GM23338 (cell line): ENCODE results near the gene COL4A5. TPM values are rescaled to one million over a fixed set of nuclear protein-coding genes. Genes with fewer than 3 reads are reported as not detected.

Experiments used
- ATAC-seq: fragments of 200-7000 bp; cut with Tn5 transposase; 3 replicates; pipeline ENCODE4 v1.9.1; 2020
- DNase-seq: peaks from one replicate; pipeline ENCODE4 v3.0.0-alpha.2; 2015; ENCODE audit warnings: low spot score
- H2AFZ ChIP-seq: fragments of 200-600 bp; sonication (generic); 2 replicates; pipeline ENCODE4 v1.8.0; 2016; ENCODE audit warnings: antibody characterized with exemption, mild to moderate bottlenecking, moderate library complexity
- H3F3A ChIP-seq: fragments of 200-600 bp; sonication (generic); replicated peaks from 2 replicates; pipeline ENCODE4 v1.8.0; 2017; ENCODE audit warnings: antibody characterized with exemption, mixed run types, low read depth
- H3K27ac ChIP-seq: fragments of 200-600 bp; sonication (generic); 2 replicates; pipeline ENCODE4 v1.6.1; 2016; ENCODE audit warnings: low read depth
- H3K27me3 ChIP-seq: fragments of 200-600 bp; sonication (generic); 2 replicates; pipeline ENCODE4 v1.8.0; 2016; ENCODE audit warnings: mild to moderate bottlenecking, mixed run types, moderate library complexity; ENCODE audit not compliant: insufficient read depth
- H3K36me3 ChIP-seq: fragments of 200-600 bp; sonication (generic); 2 replicates; pipeline ENCODE4 v1.8.0; 2016; ENCODE audit warnings: mild to moderate bottlenecking; ENCODE audit not compliant: insufficient read depth
- H3K4me1 ChIP-seq: fragments of 200-600 bp; sonication (generic); 2 replicates; pipeline ENCODE4 v1.8.0; 2016; ENCODE audit warnings: mild to moderate bottlenecking, moderate library complexity; ENCODE audit not compliant: insufficient read depth
- H3K4me2 ChIP-seq: fragments of 200-600 bp; sonication (generic); 2 replicates; pipeline ENCODE4 v1.7.1; 2017; ENCODE audit warnings: mixed run types
- H3K4me3 ChIP-seq: fragments of 200-600 bp; sonication (generic); 2 replicates; pipeline ENCODE4 v1.6.1; 2016; ENCODE audit warnings: mixed run types
- H3K79me2 ChIP-seq: fragments of 200-600 bp; sonication (generic); replicated peaks from 2 replicates; pipeline ENCODE4 v1.8.0; 2017; ENCODE audit warnings: mild to moderate bottlenecking; ENCODE audit not compliant: insufficient read depth
- H3K9me2 ChIP-seq: fragments of 200-600 bp; sonication (generic); 2 replicates; pipeline ENCODE4 v1.8.0; 2017; ENCODE audit not compliant: insufficient read depth
- H4K20me1 ChIP-seq: fragments of 200-600 bp; sonication (generic); replicated peaks from 2 replicates; pipeline ENCODE4 v1.8.0; 2017; ENCODE audit warnings: mild to moderate bottlenecking; ENCODE audit not compliant: insufficient read depth
- H3K27ac Mint-ChIP-seq: 2 replicates; pipeline ENCODE4 v1.8.0; 2020; ENCODE audit warnings: inconsistent platforms, mild to moderate bottlenecking, moderate library complexity, mixed read lengths
- H3K27me3 Mint-ChIP-seq: 3 replicates; pipeline ENCODE4 v1.8.0; 2022; ENCODE audit warnings: low read depth, mild to moderate bottlenecking, moderate library complexity, mixed read lengths, inconsistent platforms; ENCODE audit not compliant: insufficient read depth, poor library complexity
- H3K36me3 Mint-ChIP-seq: 3 replicates; pipeline ENCODE4 v1.8.0; 2021; ENCODE audit warnings: low read depth, mild to moderate bottlenecking, inconsistent platforms, moderate library complexity, mixed read lengths
- H3K4me1 Mint-ChIP-seq: 3 replicates; pipeline ENCODE4 v1.8.0; 2020; ENCODE audit warnings: mild to moderate bottlenecking, inconsistent platforms, mixed read lengths
- H3K4me3 Mint-ChIP-seq: 3 replicates; pipeline ENCODE4 v1.8.0; 2021; ENCODE audit warnings: moderate library complexity, mild to moderate bottlenecking, inconsistent platforms, mixed read lengths
- H3K9me3 Mint-ChIP-seq: 3 replicates; pipeline ENCODE4 v1.8.0; 2020; ENCODE audit warnings: moderate library complexity, mild to moderate bottlenecking, inconsistent platforms, mixed read lengths
- EZH2 ChIP-seq: fragments of 200-600 bp; sonication (generic); IDR thresholded peaks from one replicate; pipeline ENCODE4 v1.8.0; 2017; ENCODE audit warnings: antibody characterized with exemption, mild to moderate bottlenecking, low read depth; ENCODE audit not compliant: unreplicated experiment
- JUNB ChIP-seq: IDR thresholded peaks from one replicate; pipeline ENCODE4 v1.6.1; 2016; ENCODE audit warnings: antibody characterized with exemption; ENCODE audit not compliant: unreplicated experiment
- STAT1 ChIP-seq: IDR thresholded peaks from one replicate; pipeline ENCODE4 v1.6.1; 2016; ENCODE audit warnings: antibody characterized with exemption; ENCODE audit not compliant: unreplicated experiment
- ZNF331 ChIP-seq: fragments of 250-450 bp; sonication (Bioruptor Pico); IDR thresholded peaks from 2 replicates; pipeline ENCODE4 v1.5.0; 2020; ENCODE audit warnings: low read depth, mild to moderate bottlenecking, moderate library complexity
- polyA plus RNA-seq: library from polyadenylated mRNA; unstranded; fragments of >200 nt; fragmentation: Nextera tagmentation; extraction: Ambion mirVana; gene quantifications from 2 replicates; pipeline ENCODE4 v1.2.1, GENCODE V29; 2016
- total RNA-seq: library from RNA; depleted of rRNA; stranded (reverse); fragments of >200 nt; shearing (Covaris generic); gene quantifications from 2 replicates; pipeline ENCODE4 v1.2.3, GENCODE V29; 2014
- TF ChIP-seq, protein P1 (sequence below): fragments of 250-450 bp; sonication (Bioruptor Pico); IDR thresholded peaks from 2 replicates; pipeline ENCODE4 v1.5.0; 2020; ENCODE audit warnings: mild to moderate bottlenecking, moderate library complexity
- TF ChIP-seq, protein P2 (sequence below): IDR thresholded peaks from one replicate; pipeline ENCODE4 v1.6.1; 2018; ENCODE audit warnings: antibody characterized with exemption; ENCODE audit not compliant: unreplicated experiment

Gene COL4A5
- total and polyA plus RNA-seq, 2 experiments from 2014 or later = 15.5 to 48.1 TPM

GRCh38 chrX:108426262-108426661 is 13.4 kb upstream of the COL4A5 start (continued):
- TF ChIP-seq, protein P1, sequence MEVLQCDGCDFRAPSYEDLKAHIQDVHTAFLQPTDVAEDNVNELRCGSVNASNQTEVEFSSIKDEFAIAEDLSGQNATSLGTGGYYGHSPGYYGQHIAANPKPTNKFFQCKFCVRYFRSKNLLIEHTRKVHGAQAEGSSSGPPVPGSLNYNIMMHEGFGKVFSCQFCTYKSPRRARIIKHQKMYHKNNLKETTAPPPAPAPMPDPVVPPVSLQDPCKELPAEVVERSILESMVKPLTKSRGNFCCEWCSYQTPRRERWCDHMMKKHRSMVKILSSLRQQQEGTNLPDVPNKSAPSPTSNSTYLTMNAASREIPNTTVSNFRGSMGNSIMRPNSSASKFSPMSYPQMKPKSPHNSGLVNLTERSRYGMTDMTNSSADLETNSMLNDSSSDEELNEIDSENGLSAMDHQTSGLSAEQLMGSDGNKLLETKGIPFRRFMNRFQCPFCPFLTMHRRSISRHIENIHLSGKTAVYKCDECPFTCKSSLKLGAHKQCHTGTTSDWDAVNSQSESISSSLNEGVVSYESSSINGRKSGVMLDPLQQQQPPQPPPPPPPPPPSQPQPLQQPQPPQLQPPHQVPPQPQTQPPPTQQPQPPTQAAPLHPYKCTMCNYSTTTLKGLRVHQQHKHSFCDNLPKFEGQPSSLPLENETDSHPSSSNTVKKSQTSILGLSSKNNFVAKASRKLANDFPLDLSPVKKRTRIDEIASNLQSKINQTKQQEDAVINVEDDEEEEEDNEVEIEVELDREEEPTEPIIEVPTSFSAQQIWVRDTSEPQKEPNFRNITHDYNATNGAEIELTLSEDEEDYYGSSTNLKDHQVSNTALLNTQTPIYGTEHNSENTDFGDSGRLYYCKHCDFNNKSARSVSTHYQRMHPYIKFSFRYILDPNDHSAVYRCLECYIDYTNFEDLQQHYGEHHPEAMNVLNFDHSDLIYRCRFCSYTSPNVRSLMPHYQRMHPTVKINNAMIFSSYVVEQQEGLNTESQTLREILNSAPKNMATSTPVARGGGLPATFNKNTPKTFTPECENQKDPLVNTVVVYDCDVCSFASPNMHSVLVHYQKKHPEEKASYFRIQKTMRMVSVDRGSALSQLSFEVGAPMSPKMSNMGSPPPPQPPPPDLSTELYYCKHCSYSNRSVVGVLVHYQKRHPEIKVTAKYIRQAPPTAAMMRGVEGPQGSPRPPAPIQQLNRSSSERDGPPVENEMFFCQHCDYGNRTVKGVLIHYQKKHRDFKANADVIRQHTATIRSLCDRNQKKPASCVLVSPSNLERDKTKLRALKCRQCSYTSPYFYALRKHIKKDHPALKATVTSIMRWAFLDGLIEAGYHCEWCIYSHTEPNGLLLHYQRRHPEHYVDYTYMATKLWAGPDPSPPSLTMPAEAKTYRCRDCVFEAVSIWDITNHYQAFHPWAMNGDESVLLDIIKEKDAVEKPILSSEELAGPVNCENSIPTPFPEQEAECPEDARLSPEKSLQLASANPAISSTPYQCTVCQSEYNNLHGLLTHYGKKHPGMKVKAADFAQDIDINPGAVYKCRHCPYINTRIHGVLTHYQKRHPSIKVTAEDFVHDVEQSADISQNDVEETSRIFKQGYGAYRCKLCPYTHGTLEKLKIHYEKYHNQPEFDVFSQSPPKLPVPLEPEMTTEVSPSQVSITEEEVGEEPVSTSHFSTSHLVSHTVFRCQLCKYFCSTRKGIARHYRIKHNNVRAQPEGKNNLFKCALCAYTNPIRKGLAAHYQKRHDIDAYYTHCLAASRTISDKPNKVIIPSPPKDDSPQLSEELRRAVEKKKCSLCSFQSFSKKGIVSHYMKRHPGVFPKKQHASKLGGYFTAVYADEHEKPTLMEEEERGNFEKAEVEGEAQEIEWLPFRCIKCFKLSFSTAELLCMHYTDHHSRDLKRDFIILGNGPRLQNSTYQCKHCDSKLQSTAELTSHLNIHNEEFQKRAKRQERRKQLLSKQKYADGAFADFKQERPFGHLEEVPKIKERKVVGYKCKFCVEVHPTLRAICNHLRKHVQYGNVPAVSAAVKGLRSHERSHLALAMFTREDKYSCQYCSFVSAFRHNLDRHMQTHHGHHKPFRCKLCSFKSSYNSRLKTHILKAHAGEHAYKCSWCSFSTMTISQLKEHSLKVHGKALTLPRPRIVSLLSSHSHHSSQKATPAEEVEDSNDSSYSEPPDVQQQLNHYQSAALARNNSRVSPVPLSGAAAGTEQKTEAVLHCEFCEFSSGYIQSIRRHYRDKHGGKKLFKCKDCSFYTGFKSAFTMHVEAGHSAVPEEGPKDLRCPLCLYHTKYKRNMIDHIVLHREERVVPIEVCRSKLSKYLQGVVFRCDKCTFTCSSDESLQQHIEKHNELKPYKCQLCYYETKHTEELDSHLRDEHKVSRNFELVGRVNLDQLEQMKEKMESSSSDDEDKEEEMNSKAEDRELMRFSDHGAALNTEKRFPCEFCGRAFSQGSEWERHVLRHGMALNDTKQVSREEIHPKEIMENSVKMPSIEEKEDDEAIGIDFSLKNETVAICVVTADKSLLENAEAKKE (CRISPR knock-in tag) = no peak
- no peak for TF ChIP-seq STAT1

DNA sequence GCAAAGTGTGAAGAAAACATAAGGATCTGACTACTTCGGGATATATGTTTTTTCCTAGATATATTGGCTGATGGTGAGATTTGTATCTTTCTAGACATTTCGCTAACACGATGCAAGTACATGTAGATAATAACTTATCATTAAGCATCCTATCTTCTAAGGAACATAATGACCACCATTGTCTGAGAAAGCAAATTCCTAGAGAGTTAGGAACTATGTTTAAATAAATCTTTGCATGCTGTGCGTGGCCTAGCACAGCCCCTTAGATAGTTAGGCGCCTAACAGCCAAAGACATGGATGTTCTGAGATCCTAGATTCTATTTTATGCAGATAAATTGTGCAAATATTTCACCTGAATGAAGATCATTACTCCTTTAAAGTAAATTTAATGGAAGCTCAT is 4.4 kb upstream of the COL4A5 start:
- no peak overlapping the region for H3K4me2 ChIP-seq
- ATAC-seq (no peak), DNase-seq (no peak)
- Mint-ChIP-seq H3K27ac (no peak overlapping the region), H3K36me3 (no peaks in the 10 kb centered on the region), H3K27me3 (no peaks in the 10 kb centered on the region), H3K4me3 (no peak overlapping the region), H3K4me1 (peaks cover 19% of the 10 kb centered on the region; the same call in 2 of the 3 replicates), H3K9me3 (no peaks in the 10 kb centered on the region)
- peaks cover 13% of the 10 kb centered on the region for H3K27me3 ChIP-seq
- H3F3A ChIP-seq = no peaks in the 10 kb centered on the region
- H3K36me3 ChIP-seq = no peaks in the 10 kb centered on the region
- H3K79me2 ChIP-seq = no peaks in the 10 kb centered on the region
- H2AFZ ChIP-seq = no peak overlapping the region
- H3K4me1 ChIP-seq = peaks cover 9% of the 10 kb centered on the region
- H4K20me1 ChIP-seq = no peaks in the 10 kb centered on the region
- H3K4me3 ChIP-seq = no peak overlapping the region
- H3K27ac ChIP-seq = no peak overlapping the region
- TF ChIP-seq ZNF331 (CRISPR knock-in tag) (no peak), JUNB (no peak), EZH2 (no peak)
- TF ChIP-seq, protein P2, sequence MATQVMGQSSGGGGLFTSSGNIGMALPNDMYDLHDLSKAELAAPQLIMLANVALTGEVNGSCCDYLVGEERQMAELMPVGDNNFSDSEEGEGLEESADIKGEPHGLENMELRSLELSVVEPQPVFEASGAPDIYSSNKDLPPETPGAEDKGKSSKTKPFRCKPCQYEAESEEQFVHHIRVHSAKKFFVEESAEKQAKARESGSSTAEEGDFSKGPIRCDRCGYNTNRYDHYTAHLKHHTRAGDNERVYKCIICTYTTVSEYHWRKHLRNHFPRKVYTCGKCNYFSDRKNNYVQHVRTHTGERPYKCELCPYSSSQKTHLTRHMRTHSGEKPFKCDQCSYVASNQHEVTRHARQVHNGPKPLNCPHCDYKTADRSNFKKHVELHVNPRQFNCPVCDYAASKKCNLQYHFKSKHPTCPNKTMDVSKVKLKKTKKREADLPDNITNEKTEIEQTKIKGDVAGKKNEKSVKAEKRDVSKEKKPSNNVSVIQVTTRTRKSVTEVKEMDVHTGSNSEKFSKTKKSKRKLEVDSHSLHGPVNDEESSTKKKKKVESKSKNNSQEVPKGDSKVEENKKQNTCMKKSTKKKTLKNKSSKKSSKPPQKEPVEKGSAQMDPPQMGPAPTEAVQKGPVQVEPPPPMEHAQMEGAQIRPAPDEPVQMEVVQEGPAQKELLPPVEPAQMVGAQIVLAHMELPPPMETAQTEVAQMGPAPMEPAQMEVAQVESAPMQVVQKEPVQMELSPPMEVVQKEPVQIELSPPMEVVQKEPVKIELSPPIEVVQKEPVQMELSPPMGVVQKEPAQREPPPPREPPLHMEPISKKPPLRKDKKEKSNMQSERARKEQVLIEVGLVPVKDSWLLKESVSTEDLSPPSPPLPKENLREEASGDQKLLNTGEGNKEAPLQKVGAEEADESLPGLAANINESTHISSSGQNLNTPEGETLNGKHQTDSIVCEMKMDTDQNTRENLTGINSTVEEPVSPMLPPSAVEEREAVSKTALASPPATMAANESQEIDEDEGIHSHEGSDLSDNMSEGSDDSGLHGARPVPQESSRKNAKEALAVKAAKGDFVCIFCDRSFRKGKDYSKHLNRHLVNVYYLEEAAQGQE = no peak
- no peaks in the 10 kb centered on the region for H3K9me2 ChIP-seq
